ENCODE data around the gene BTAF1. TPM values are rescaled to one million over a fixed set of nuclear protein-coding genes. Genes with fewer than 3 reads are reported as not detected.
"Not testable (repeated sequence)": the region's sequence is repeated elsewhere in the genome, so short reads cannot be mapped to it uniquely, and the experiment has no call there.

The BTAF1 gene
- total RNA-seq, 1 donor from 2014 or later, result 90.6 TPM

- no peak for DNase-seq
Observed at GRCh38 chr10:91978585-91978984, 55.0 kb downstream of the BTAF1 start.

- no peak for DNase-seq
Observed at GRCh38 chr10:91980319-91980718, 56.7 kb downstream of the BTAF1 start.

- DNase-seq, result no peak
Observed at GRCh38 chr10:91983416-91983815, 59.8 kb downstream of the BTAF1 start.

GRCh38 chr10:91987397-91988037 is 63.9 kb downstream of the BTAF1 start:
- no peak for DNase-seq

GRCh38 chr10:91992031-91992430 is 68.5 kb downstream of the BTAF1 start:
- no peak for DNase-seq

- no peak for DNase-seq
Observed at GRCh38 chr10:91996266-91996665, 72.7 kb downstream of the BTAF1 start.

GRCh38 chr10:92001581-92001980 is 78.0 kb downstream of the BTAF1 start:
- no peak for DNase-seq

GRCh38 chr10:92001995-92002394 is 78.4 kb downstream of the BTAF1 start:
- DNase-seq, result no peak

GRCh38 chr10:92003258-92003657 is 79.7 kb downstream of the BTAF1 start:
- no peak for DNase-seq

- no peak for DNase-seq
Observed at GRCh38 chr10:92005978-92006377, 82.4 kb downstream of the BTAF1 start.

- DNase-seq, result no peak
Observed at GRCh38 chr10:92009445-92009844, 85.9 kb downstream of the BTAF1 start.

GRCh38 chr10:92010047-92010735 is 86.6 kb downstream of the BTAF1 start:
- no peak for DNase-seq

GRCh38 chr10:92011560-92012214 is 88.1 kb downstream of the BTAF1 start:
- no peak for DNase-seq

- no peak for DNase-seq
Observed at GRCh38 chr10:92014620-92015019, 91.0 kb downstream of the BTAF1 start.

- no peak for DNase-seq
Observed at GRCh38 chr10:92024700-92025099, 101.1 kb downstream of the BTAF1 start.

- not testable (repeated sequence) for DNase-seq
Observed at GRCh38 chr10:92025340-92025739, 101.8 kb downstream of the BTAF1 start.

GRCh38 chr10:92027141-92027540 is 103.6 kb downstream of the BTAF1 start:
- DNase-seq, result no peak

GRCh38 chr10:92031580-92031979 is 108.0 kb downstream of the BTAF1 start:
- no peak for DNase-seq

- not testable (repeated sequence) for DNase-seq
Observed at GRCh38 chr10:92033070-92033469, 109.5 kb downstream of the BTAF1 start.

GRCh38 chr10:92038949-92039348 is 115.4 kb downstream of the BTAF1 start:
- DNase-seq, result no peak

- DNase-seq, result no peak
Observed at GRCh38 chr10:92042541-92042940, 119.0 kb downstream of the BTAF1 start.

GRCh38 chr10:92045641-92046106 is 122.1 kb downstream of the BTAF1 start:
- no peak for DNase-seq

- DNase-seq, result no peak
Observed at GRCh38 chr10:92047215-92047614, 123.6 kb downstream of the BTAF1 start.

GRCh38 chr10:92052088-92052487 is 128.5 kb downstream of the BTAF1 start:
- DNase-seq, result no peak

Measured in occipital lobe (tissue), 2 donors.